ENCODE results near the gene IL4.

Gene IL4

GRCh38 chr5:132668706-132669454, 4.9 kb upstream of the IL4 start:
- no peak overlapping the region for H3K4me3 Mint-ChIP-seq
- TF ChIP-seq CTCF (IDR thresholded peaks at IDR 0.05), result no peak
- H3K27ac Mint-ChIP-seq, result no peak overlapping the region
- no peak for DNase-seq
- peaks cover 17% of the 10 kb centered on the region for H3K27me3 Mint-ChIP-seq (ENCODE audit: low read depth, poor library complexity)
- H3K9me3 Mint-ChIP-seq, result no peaks in the 10 kb centered on the region
- H3K36me3 Mint-ChIP-seq (ENCODE audit: low read depth), result no peaks in the 10 kb centered on the region
- H3K4me1 Mint-ChIP-seq, result peaks cover 8% of the 10 kb centered on the region

DNA sequence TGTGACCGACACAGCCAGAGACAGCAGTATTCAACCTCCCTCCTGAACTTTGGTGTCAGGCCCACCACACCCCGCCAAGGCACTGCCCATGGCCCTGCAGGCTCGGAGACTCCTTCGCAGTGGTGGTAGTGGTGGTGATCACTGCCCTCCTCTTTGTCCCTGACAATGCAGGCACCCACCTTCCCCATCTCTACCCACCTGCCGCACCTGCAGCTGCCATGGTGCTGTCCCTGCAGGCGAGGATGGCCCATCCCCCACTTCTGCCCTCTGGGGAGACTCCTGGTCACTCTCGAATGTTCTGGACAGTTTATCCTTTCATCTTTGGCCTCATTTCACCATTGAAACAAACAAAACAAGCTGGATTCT, 4.4 kb upstream of the IL4 start:
- no peaks in the 10 kb centered on the region for H3K9me3 Mint-ChIP-seq

GRCh38 chr5:132669966-132670882, 3.6 kb upstream of the IL4 start:
- TF ChIP-seq CTCF (IDR thresholded peaks at IDR 0.05), result no peak
- Mint-ChIP-seq H3K27me3 (ENCODE audit: low read depth, poor library complexity) (peaks cover 17% of the 10 kb centered on the region), H3K9me3 (no peaks in the 10 kb centered on the region), H3K27ac (no peak overlapping the region), H3K4me1 (no peaks in the 10 kb centered on the region), H3K4me3 (no peak overlapping the region), H3K36me3 (ENCODE audit: low read depth) (no peaks in the 10 kb centered on the region)
- no peak for DNase-seq

More for the DNA sequence above, 4.4 kb upstream of the IL4 start:
- Mint-ChIP-seq H3K27ac (no peak overlapping the region), H3K36me3 (ENCODE audit: low read depth) (no peaks in the 10 kb centered on the region), H3K27me3 (ENCODE audit: low read depth, poor library complexity) (peaks cover 17% of the 10 kb centered on the region), H3K4me1 (peaks cover 2% of the 10 kb centered on the region), H3K4me3 (no peak overlapping the region)
- no peak for TF ChIP-seq CTCF (IDR thresholded peaks at IDR 0.05)
- no peak for DNase-seq

DNA sequence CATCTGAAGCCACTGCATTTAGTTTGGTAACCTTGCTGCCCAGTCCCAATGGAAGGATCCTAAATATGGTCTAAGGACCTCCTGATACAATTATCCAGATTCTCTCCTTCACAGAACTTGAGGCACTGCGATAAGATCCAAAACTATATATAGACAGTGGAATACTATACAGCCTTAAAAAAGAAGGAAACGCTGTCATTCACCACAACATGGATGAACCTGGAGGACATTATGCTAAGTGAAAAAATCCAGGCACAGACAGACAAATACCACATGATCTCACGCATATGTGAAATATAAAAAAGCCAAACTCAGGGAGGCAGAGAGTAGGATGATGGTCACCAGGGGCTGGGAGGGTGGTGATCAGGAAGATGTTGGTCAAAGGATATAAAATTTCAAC, 2.8 kb upstream of the IL4 start:
- no peak for DNase-seq
- Mint-ChIP-seq H3K27ac (no peak overlapping the region), H3K4me3 (no peak overlapping the region), H3K27me3 (ENCODE audit: low read depth, poor library complexity) (peaks cover 21% of the 10 kb centered on the region), H3K4me1 (no peaks in the 10 kb centered on the region), H3K9me3 (no peaks in the 10 kb centered on the region), H3K36me3 (ENCODE audit: low read depth) (no peaks in the 10 kb centered on the region)
- no peak for TF ChIP-seq CTCF (IDR thresholded peaks at IDR 0.05)

DNA sequence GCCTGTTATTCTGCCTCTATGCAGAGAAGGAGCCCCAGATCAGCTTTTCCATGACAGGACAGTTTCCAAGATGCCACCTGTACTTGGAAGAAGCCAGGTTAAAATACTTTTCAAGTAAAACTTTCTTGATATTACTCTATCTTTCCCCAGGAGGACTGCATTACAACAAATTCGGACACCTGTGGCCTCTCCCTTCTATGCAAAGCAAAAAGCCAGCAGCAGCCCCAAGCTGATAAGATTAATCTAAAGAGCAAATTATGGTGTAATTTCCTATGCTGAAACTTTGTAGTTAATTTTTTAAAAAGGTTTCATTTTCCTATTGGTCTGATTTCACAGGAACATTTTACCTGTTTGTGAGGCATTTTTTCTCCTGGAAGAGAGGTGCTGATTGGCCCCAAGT, 301 bp upstream of the IL4 start:
- DNase-seq, result no peak
- Mint-ChIP-seq H3K9me3 (no peaks in the 10 kb centered on the region), H3K4me1 (peaks cover 4% of the 10 kb centered on the region), H3K36me3 (ENCODE audit: low read depth) (no peaks in the 10 kb centered on the region), H3K27ac (no peak overlapping the region), H3K4me3 (no peak overlapping the region), H3K27me3 (ENCODE audit: low read depth, poor library complexity) (peaks cover 16% of the 10 kb centered on the region)
- TF ChIP-seq CTCF (IDR thresholded peaks at IDR 0.05), result no peak

Data from nephron progenitor cell (in vitro differentiated cells).